HG02885 (cell line): ENCODE measurements around the gene UACA.
"Not testable (repeated sequence)": the region's sequence is repeated elsewhere in the genome, so short reads cannot be mapped to it uniquely, and the experiment has no call there.

Experiments used
- ATAC-seq: cut with Tn5 transposase; IDR thresholded peaks from one replicate; pipeline ENCODE4 v1.9.1; 2021; ENCODE audit warnings: mild to moderate bottlenecking; ENCODE audit not compliant: unreplicated experiment, poor library complexity

Gene UACA

DNA sequence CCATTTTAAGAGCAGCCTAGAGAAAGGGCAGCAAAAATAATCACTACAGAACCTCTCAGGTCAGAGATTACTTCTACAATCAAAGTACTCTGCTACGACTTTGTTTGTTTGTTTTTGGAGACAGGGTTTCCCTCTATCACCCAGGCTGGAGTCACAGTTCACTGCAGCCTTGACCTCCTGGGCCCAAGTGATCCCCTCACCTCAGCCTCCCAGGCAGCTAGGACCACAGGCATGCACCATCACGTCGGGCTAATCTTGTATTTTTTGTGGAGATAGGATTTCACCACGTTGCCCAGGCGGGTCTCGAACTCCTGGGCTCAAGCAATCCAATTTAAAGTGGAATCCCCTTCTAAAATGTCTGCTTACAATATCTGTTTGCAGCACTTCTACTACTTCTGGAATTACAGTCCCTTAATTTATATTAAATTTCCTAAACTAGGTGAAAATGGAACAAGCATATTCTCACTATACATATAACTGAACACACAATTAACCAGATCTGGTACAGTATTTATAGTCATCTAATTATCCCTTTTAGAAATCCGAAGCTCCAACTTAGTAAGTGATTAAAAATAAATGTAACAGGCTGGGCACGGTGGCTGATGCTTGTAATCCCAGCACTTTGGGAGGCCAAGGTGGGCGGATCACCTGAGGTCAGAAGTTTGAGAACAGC lies 4.4 kb downstream of the UACA start:
- ATAC-seq = no peak

DNA sequence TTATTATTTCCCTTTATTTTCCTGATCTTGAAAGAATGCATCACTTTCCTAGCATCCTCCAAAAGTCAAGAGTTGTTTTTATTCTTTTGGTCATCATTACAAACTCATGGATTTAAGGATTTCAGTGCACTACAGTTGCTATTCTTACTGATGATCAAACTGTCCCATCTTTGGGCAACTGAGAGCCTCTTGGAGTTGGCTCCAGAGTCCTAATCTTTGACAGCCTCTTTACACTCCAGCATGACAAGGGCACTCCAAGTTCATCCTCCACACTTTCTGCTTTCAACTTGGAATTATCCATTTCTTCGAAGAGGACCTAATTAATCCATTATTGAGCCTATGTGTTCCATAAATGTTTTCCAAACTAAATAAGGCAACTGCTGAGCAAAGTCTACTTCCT lies 5.7 kb downstream of the UACA start:
- ATAC-seq = no peak

DNA sequence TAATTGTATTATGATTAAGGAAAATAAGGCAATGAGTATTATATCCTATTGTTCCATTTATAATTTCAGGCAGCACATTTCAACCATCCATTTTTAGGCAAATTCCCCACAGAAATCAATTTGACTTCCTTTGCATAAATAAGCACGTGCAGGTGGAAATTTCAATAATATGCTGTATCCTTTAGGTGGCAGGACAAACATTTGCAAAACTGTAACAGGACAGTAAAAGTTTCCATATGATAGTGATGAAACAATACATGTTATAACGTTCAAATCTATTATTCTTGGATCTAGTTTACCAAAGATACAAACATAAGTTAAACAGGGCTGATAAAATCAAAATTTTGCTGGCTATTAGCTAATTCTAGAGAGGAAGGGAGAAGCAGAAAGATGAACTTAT lies 8.5 kb downstream of the UACA start:
- no peak for ATAC-seq

DNA sequence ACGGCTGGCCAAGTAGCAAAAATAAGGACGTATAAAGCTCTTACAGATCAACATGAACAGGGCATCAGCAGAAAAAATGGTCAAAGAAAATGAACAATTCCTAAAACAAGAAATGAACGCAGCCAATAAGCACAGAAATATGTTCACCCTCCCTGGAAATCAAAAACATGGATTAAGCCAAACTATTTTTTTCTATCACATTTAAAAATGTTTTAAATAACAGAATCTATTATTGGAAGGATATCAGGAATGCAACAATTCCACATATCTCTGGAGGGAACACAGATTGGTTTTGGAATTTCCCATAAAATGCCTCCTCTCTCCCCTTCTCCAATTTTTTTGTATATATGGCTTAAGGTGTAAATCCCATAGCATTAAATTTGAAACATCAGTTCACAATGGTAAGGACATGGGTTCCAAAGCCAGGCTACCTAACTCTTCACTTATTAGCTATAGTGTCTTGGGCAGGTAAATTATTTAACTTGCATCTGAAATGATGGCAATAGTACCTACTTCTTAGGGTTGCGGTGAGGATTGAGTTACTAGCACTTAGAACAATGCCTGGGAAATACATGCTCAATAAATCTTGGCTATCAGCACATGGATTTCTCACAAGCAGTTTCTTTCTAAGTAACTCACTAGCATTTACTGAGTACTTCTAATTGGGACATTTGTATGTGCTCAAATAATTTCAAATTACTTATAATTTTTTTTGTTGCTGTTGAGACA lies 10.1 kb downstream of the UACA start:
- ATAC-seq = no peak

DNA sequence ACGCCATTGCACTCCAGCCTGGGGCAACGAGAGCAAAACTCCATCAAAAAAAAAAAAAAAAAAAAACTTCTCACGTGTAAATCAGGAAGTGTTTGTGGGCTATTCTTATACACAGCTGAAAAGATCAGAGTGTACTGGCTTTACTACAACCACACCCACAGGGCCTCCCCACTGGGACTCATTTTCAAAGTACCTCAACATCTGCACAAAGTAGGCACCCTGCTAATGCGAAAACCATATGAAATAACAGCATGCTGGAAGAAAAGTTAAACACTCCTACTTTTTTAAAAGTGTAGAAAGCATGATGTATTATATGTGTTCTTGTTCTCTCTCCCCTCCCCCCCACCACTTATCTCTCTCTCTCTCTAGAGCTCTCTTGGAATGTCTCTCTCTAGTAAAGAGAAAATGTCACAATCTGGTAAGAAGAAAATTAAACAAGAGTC lies 11.1 kb downstream of the UACA start:
- no peak for ATAC-seq

DNA sequence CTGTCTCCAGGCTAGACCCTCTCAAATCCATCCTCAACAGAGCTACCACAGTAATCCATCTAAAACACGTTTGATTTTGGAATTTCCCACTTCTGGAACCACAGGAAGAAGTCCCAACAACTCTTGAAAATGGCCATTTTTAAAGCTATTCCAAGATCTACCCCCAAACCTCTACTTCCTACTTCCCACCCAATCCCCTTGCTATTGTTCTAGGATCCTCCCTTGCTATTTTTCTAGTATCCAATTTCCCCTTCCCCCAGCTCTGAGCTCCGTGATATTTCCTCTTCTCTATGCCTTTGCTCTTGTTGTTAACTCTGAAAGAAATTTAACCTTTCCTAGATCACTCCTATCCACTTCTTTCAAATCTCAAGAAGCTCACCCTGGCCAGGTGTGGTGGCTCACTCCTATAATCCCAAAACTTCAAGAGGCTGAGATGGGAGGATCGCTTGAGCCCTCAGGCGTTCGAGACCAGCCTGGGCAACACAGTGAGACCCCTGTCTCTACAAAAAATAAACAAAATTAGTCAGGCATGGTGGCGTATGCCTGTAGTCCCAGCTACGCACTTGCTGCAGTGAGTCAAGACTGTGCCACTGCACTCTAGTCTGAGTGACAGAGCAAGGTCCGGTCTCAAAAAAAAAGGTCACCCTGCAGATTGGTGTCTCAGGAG lies 13.0 kb downstream of the UACA start:
- ATAC-seq = no peak

DNA sequence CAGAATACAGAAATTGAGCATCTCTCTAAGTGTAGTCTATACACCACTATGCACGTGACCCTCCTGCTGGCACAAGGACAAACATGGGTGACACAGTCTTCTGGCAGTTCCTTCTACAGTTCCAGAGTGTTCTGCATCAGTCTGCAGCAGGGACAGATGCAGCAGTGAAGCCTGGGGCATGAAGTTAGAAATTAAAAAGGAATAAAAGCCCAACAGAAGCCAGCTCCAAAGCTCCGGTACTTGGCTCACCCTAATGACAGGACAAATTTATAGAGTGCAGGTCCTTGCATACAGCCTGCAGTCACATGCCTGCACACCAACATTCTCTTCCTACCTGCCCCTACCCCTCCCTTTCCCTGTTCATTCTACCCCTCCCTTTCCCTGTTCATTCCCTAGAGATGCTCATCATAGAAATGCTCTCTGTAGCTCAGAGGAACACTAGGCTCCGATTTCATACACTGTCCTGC lies 15.0 kb downstream of the UACA start:
- ATAC-seq = no peak

DNA sequence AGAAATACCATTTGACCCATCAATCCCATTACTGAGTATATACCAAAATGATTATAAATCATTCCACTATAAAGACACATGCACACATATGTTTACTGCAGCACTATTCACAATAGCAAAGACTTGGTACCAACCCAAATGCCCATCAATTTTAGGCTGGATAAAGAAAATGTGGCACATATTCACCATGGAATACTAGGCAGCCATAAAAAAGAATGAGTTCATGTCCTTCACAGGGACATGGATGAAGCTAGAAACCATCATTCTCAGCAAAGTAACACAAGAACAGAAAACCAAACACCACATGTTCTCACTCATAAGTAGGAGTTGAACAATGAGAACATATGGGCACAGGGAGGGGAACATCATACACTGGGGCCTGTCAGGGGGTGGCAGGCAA lies 16.8 kb downstream of the UACA start:
- ATAC-seq = not testable (repeated sequence)

DNA sequence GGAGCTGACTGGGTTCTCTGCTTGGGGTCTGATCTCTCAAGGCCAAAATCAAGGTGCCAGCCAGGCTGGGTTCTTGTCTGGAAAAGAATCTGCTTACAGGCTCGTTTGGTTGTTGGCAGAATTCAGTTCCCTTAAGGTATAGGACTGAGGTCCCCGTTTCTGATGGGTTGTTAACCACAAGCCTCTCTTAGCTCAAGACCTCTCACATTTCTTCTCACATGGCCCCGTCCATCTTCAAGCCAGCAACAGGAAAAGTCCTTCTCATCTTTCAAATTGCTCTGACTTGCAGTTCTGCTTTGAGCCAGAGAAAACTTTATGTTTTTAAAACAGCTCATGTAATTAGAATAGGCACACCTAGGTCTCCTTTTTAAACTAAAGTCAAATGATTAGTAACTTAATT lies 20.4 kb downstream of the UACA start:
- ATAC-seq = no peak

DNA sequence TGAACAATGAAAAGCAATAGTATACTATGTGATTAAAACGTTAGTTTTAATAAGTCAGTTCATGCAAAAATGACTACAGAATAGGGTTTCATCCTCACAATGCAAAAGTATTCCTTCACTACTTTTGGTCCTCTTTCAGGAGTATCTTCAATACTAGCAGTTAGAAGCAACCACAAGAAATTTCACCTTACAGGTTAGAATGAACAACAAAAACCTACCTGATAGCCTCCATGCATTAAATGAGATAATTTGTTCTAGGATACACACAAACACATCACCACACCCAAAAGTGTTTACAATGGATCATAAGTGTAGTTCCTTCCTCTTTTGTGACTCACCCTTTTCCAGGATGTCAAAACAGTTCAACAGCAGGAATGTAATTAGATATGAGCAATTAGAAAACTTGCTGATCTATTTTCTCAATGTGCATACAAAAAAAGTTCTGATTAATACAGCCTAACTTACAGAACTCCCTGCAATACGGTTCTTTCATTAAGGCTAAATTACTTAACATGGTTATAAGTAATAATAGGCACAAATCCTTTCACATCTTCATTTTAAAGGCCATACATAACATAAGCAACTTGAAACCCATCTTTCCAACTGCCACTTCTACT lies 21.6 kb downstream of the UACA start:
- ATAC-seq = no peak

DNA sequence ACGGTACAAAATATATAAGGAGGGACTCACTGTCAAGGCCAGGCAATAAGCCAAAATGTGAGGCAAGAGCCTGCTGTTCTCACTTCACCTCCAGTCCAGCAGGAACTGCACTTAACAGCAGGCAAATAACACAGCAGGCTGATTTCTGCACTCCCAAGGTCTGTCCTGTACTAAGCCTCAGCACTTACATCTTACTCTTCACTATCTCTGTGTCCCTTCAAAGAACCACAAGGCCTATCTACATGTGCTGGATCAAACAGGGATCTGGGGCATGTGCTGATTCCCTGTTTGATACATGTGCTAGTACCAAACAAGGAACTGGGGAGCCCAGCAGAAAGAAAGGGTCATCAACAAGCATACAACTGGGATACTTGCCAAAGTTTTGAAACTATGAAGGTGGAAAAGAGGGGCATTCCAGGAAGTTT lies 22.2 kb downstream of the UACA start:
- no peak for ATAC-seq

DNA sequence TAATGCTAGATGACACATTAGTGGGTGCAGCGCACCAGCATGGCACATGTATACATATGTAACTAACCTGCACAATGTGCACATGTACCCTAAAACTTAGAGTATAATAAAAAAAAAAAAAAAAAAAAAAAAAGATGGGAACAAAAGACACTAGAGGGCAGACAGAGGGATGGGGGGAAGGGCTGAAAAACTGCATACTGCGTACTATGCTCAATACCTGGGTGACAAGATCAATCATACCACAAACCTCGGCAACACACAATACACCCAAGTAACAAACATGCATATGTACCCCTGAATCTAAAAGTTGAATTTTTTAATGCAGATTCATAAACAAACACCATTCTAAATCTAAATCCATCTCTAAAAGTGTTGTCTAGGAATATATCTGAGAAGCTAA lies 28.3 kb downstream of the UACA start:
- not testable (repeated sequence) for ATAC-seq

DNA sequence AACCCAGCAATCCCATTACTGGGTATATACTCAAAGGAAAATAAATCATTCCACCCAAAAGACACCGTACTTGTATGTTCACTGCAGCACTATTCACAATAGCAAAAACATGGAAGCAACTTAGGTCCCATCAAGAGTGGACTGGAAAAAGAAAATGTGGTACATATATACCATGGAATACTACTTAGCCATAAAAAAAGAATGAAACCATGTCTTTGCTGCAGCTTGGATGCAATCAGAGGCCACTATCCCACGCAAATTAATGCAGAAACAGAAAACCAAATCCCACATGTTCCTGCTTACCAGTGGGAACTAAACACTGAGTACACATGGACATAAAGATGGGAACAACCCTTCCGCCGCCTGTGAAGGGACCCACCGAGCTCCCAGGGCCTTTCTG lies 34.2 kb downstream of the UACA start:
- no peak for ATAC-seq

DNA sequence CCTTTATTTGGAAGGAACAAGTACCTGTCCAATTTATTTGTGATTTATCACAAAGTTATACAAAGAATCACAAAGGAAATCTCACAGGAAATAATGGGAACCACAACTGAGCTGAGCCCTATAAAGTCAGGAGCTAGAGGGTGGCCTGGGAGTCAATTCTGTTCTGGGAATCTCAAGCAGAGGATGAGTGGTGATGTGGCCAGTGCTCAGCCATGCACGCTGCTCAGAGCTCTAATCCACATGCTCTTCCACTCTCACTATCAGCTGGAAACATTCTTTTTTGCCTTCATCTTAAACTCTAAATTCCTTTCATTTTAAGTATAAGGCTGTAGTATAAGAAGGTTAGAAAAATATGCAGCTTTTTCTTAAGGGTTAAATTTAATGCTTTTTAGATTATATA lies 36.6 kb downstream of the UACA start:
- no peak for ATAC-seq

DNA sequence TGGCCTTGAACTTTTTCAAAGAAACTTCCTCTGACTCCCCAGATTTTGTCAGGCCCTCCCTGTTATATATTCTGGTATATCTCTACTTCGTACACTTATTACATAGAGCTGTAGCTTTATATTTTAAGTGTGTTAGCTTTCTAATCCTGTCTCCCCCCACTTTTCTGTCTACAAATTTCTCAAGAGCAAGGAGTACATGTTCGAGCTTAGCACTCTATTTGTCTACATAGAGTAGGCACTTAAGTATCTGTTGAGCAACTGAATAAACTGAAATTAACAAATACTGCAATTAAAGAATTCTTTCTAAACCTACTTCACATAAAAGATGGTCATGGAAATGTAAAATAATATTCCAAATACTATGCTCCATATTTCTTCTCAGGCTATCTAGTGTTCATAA lies 39.4 kb downstream of the UACA start:
- ATAC-seq = no peak

DNA sequence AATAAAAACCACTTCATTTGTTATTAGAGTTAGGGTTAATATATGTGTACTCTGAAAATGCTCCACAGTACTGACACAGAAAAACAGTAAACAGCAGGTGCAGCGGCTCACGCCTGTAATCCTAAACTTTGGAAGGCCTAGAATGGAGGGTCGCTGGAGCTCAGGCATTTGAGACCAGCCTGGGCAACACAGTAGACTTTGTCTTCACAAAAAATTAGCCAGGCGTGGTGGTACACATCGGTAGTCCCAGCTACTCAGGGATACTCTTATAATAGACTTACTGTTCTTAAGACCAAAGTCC lies 40.3 kb downstream of the UACA start:
- ATAC-seq = no peak

DNA sequence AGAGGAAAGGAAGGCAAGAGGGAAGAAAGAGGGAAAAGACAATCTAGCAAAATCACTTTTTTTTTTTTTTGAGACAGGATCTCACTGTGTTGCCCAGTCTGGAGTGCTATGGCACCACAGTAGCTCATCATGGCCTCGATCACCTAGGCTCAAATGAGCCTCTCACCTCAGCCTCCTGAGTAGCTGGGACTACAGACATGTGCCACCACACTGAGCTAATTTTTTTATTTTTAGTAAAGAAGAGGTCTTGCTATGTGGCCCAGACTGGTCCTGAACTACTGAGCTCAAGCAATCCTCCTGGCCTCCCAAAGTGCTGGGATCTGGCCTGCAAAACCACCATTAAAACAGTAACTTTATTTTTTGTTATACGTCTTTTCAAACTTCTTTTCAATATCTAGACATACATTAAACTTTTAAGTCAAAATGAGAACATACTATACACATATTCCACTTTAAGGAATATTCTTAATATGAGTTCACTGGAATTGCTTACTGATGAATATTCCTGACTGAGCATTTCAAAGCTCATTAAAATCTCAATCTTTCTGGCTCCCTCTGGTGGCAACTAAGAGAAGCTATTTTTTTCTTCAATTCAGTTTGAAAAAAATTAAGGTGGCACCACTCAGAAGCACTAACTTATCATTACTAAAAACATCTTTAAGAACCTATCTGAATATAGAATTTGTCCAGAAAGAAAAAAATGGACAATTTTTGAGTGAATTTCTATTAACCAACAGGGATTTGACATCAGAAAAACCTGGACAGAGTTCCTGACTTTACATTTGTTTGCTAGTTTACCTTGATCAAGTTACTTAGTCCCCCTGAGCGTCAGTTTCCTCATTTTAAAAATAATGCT lies 40.9 kb downstream of the UACA start:
- ATAC-seq = no peak

DNA sequence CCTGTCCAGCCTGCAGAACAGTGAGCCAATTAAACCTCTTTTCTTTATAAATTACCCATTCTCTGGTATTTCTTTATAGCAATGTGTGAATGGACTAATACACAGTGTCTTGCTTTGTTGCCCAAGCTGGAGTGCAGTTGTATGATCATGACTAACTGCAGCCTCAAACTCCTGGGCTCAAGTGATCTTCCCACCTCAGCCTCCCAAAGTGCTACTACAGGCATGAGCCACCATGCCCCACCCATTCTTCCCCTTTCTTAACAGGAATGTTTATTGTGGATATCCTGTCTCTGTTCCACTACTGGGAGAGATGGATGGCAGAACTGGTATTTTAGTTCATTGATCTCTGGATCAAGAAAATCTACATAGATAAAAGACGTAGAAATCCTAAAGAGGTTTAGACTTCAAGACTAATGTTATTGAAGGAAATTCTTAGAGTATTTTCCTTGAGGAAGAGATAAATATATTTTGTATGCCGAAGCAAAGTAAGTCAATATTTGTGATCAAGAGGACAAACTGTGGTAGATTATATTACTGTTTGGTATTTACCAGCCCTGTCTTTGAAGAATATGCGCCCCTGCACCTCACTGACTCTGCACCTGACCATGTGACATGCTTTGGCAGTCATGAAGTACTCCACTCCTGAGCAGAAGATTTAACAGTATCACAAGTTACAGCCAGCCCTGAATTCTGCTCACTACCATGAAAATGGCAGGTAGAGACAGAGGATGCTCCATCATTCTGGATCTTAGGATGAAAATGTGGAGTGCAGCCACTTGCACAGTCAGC lies 42.9 kb downstream of the UACA start:
- no peak for ATAC-seq

DNA sequence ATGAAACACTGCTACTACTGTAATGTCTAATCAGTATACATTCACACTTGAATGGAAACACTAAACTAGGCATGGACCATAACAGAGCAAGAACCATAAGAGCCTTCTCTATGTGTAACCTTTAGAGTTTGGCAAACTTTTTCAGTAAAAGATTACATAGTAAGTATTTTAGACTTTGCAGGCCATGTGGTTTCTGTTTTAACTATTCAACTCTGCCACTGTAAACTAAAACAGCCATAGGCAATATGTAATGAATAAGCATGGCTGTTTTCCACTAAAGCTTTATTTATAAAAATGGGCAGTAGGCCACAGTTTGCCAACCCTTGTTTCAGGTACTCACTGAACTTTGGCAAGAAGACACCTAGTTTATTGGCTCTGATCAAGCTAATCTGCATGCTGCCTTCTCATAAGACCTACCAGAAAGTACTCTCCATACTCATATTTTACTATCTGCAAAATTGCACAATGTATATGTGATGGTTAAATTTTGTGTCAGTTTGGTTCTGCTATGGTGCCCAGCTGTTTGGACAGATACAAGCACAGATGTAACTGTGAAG lies 46.0 kb downstream of the UACA start:
- ATAC-seq = no peak
